Vagina (tissue), 2 donors: ENCODE data around the gene VTI1A. TPM values are rescaled to one million over a fixed set of nuclear protein-coding genes. Genes with fewer than 3 reads are reported as not detected.
A peak's percentile ranks its signal among the peaks of the same experiment; 100 is the strongest.

ENCODE experiments used
- DNase-seq, 2 donors: peaks; one replicate each; pipeline ENCODE4 v3.0.0-alpha.2; 2017; ENCODE audit errors: extremely low spot score in 2 of 2
- H3K27ac ChIP-seq: fragments of 200-600 bp; sonication (generic); one replicate; pipeline ENCODE4 v1.5.1; 2019
- H3K27me3 ChIP-seq: fragments of 200-600 bp; sonication (generic); one replicate; pipeline ENCODE4 v1.5.1; 2019
- H3K36me3 ChIP-seq, 2 donors: fragments of 200-600 bp; sonication (generic); one replicate each; pipeline ENCODE4 v1.5.1; 2017 to 2019
- H3K4me1 ChIP-seq: fragments of 200-600 bp; sonication (generic); one replicate; pipeline ENCODE4 v1.5.1; 2019
- H3K4me3 ChIP-seq, 2 donors: fragments of 200-600 bp; sonication (generic); 1 replicate in 1 of 2; 2 replicates in 1 of 2; pipeline ENCODE4 v1.5.1; 2016 to 2019
- H3K9me3 ChIP-seq: fragments of 200-600 bp; sonication (generic); one replicate; pipeline ENCODE4 v1.5.1; 2019
- CTCF ChIP-seq, 3 experiments: fragments of 450-650 bp in 2 of 3; fragments of 200-600 bp in 1 of 3; sonication (generic) in 1 of 3; IDR thresholded peaks; one replicate each; pipeline ENCODE4 v1.5.1; 2017 to 2019; ENCODE audit warnings: antibody characterized with exemption in 3 of 3, mild to moderate bottlenecking in 2 of 3, moderate library complexity in 2 of 3
- POLR2A ChIP-seq, 2 donors: fragments of 450-650 bp; IDR thresholded peaks; one replicate each; pipeline ENCODE4 v1.6.1; 2017; ENCODE audit warnings: antibody characterized with exemption in 2 of 2, mild to moderate bottlenecking in 2 of 2, moderate library complexity in 2 of 2
- POLR2AphosphoS5 ChIP-seq, 2 donors: sonication (generic); formaldehyde crosslinking; IDR thresholded peaks; one replicate each; pipeline ENCODE4 v1.9.0; 2017; ENCODE audit warnings: antibody characterized with exemption in 2 of 2, mild to moderate bottlenecking in 2 of 2, low read depth in 1 of 2; ENCODE audit not compliant: insufficient read depth in 1 of 2
- intact Hi-C: fragments of 100-400 bp; cut with DNase I; formaldehyde crosslinking; loops from one replicate; pipeline ENCODE4 v1.15.1; 2023
- total RNA-seq: library from RNA; depleted of rRNA; stranded (reverse); fragments of >200 nt; gene quantifications from one replicate; pipeline ENCODE4 v1.2.3, GENCODE V29; 2016

VTI1A gene
- total RNA-seq, 1 donor from 2014 or later, result 49.1 TPM

GRCh38 chr10:112807013-112807412 lies 360.0 kb downstream of the VTI1A start:
- TF ChIP-seq CTCF (IDR thresholded peaks at IDR 0.05) (no peak), POLR2AphosphoS5 (IDR thresholded peaks at IDR 0.05; ENCODE audit: insufficient read depth in 1 of 2, low read depth in 1 of 2) (no peak), POLR2A (IDR thresholded peaks at IDR 0.05) (no peak)
- DNase-seq, result peak; percentile 28 to 79
- Histone ChIP-seq H3K27ac (no peak overlapping the region), H3K4me1 (peaks cover 21% of the 10 kb centered on the region), H3K4me3 (no peak overlapping the region), H3K27me3 (no peaks in the 10 kb centered on the region), H3K9me3 (no peaks in the 10 kb centered on the region), H3K36me3 (no peaks in the 10 kb centered on the region)
- intact Hi-C loops, result no loop called here

- TF ChIP-seq CTCF (IDR thresholded peaks at IDR 0.05), result no peak
- no peak for TF ChIP-seq POLR2A (IDR thresholded peaks at IDR 0.05)
- no peak for TF ChIP-seq POLR2AphosphoS5 (IDR thresholded peaks at IDR 0.05; ENCODE audit: insufficient read depth in 1 of 2, low read depth in 1 of 2)
- no peak overlapping the region for H3K27ac ChIP-seq
- no peaks in the 10 kb centered on the region for H3K36me3 ChIP-seq
- no peaks in the 10 kb centered on the region for H3K9me3 ChIP-seq
- H3K4me3 ChIP-seq, result no peak overlapping the region
- DNase-seq, result no peak
- peaks cover 18% of the 10 kb centered on the region for H3K4me1 ChIP-seq
- intact Hi-C loops, result no loop called here
- no peaks in the 10 kb centered on the region for H3K27me3 ChIP-seq
Observed at GRCh38 chr10:112809736-112810135, 362.7 kb downstream of the VTI1A start.

GRCh38 chr10:112810711-112811151 lies 363.7 kb downstream of the VTI1A start:
- TF ChIP-seq CTCF (IDR thresholded peaks at IDR 0.05) (no peak), POLR2AphosphoS5 (IDR thresholded peaks at IDR 0.05; ENCODE audit: insufficient read depth in 1 of 2, low read depth in 1 of 2) (no peak), POLR2A (IDR thresholded peaks at IDR 0.05) (no peak)
- no peaks in the 10 kb centered on the region for H3K27me3 ChIP-seq
- H3K9me3 ChIP-seq, result no peaks in the 10 kb centered on the region
- peaks cover 18% of the 10 kb centered on the region for H3K4me1 ChIP-seq
- H3K36me3 ChIP-seq, result no peaks in the 10 kb centered on the region
- no peak overlapping the region for H3K4me3 ChIP-seq
- H3K27ac ChIP-seq, result no peak overlapping the region
- no peak for DNase-seq
- intact Hi-C loops, result no loop called here

GRCh38 chr10:112811741-112812551 lies 364.9 kb downstream of the VTI1A start:
- intact Hi-C loops, result no loop called here
- Histone ChIP-seq H3K27ac (peak overlapping the region; percentile 22), H3K9me3 (no peaks in the 10 kb centered on the region), H3K36me3 (no peaks in the 10 kb centered on the region), H3K27me3 (no peaks in the 10 kb centered on the region), H3K4me1 (peaks cover 18% of the 10 kb centered on the region), H3K4me3 (no peak overlapping the region)
- no peak for TF ChIP-seq CTCF (IDR thresholded peaks at IDR 0.05)
- TF ChIP-seq POLR2AphosphoS5 (IDR thresholded peaks at IDR 0.05; ENCODE audit: insufficient read depth in 1 of 2, low read depth in 1 of 2), result peak; percentile 21 to 43
- TF ChIP-seq POLR2A (IDR thresholded peaks at IDR 0.05), result no peak
- DNase-seq, result no peak

- TF ChIP-seq POLR2AphosphoS5 (IDR thresholded peaks at IDR 0.05; ENCODE audit: insufficient read depth in 1 of 2, low read depth in 1 of 2) (no peak), POLR2A (IDR thresholded peaks at IDR 0.05) (no peak), CTCF (IDR thresholded peaks at IDR 0.05) (no peak)
- Histone ChIP-seq H3K4me1 (peaks cover 18% of the 10 kb centered on the region), H3K27me3 (no peaks in the 10 kb centered on the region), H3K4me3 (no peak overlapping the region), H3K36me3 (no peaks in the 10 kb centered on the region), H3K27ac (no peak overlapping the region), H3K9me3 (no peaks in the 10 kb centered on the region)
- no peak for DNase-seq
- intact Hi-C loops, result no loop called here
Observed at GRCh38 chr10:112812586-112812985, 365.6 kb downstream of the VTI1A start.
